ENCODE data around the gene GBP6.

- no peak for TF ChIP-seq CTCF (IDR thresholded peaks at IDR 0.05 in 8 of 11, conservative IDR thresholded peaks at IDR 0.05 in 3 of 11)
- no peak for TF ChIP-seq POLR2A (IDR thresholded peaks at IDR 0.05)
- no peak for TF ChIP-seq POLR2AphosphoS5 (IDR thresholded peaks at IDR 0.05)
Measured at GRCh38 chr1:89331890-89332289, 32.0 kb upstream of the GBP6 start.
